ENCODE results near the gene PTH2R. TPM values are rescaled to one million over a fixed set of nuclear protein-coding genes. Genes with fewer than 3 reads are reported as not detected.

The PTH2R gene
- total RNA-seq, 3 donors from 2014 or later: 0.09 TPM; not detected in 2

GRCh38 chr2:208407667-208408066, 1.1 kb downstream of the PTH2R start:
- H3K4me3 ChIP-seq: no peak overlapping the region
- intact Hi-C loops (cut with DNase I, micrococcal nuclease): no loop called here

GRCh38 chr2:208413931-208414330, 7.3 kb downstream of the PTH2R start:
- ATAC-seq (no peak), DNase-seq (no peak)
- Histone ChIP-seq H3K4me1 (ENCODE audit: low read depth) (no peaks in the 10 kb centered on the region), H3K9me3 (no peaks in the 10 kb centered on the region), H3K4me3 (no peak overlapping the region), H3K36me3 (ENCODE audit: low read depth) (no peaks in the 10 kb centered on the region)
- TF ChIP-seq CTCF (IDR thresholded peaks at IDR 0.05): no peak
- intact Hi-C loops (cut with DNase I, micrococcal nuclease): no loop called here

More at GRCh38 chr2:208407667-208408066, 1.1 kb downstream of the PTH2R start:
- ATAC-seq: no peak
- H3K4me1 ChIP-seq (ENCODE audit: low read depth): peaks cover 4% of the 10 kb centered on the region
- DNase-seq: no peak
- TF ChIP-seq CTCF (IDR thresholded peaks at IDR 0.05): no peak
- H3K9me3 ChIP-seq: no peaks in the 10 kb centered on the region
- no peaks in the 10 kb centered on the region for H3K36me3 ChIP-seq (ENCODE audit: low read depth)

- H3K4me1 ChIP-seq (ENCODE audit: low read depth): no peaks in the 10 kb centered on the region
- H3K4me3 ChIP-seq: no peak overlapping the region
- DNase-seq (no peak), ATAC-seq (no peak)
- H3K9me3 ChIP-seq: no peaks in the 10 kb centered on the region
- intact Hi-C loops (cut with DNase I, micrococcal nuclease): no loop called here
- no peak for TF ChIP-seq CTCF (IDR thresholded peaks at IDR 0.05)
- H3K36me3 ChIP-seq (ENCODE audit: low read depth): no peaks in the 10 kb centered on the region
Measured at GRCh38 chr2:208415255-208415654, 8.7 kb downstream of the PTH2R start.

GRCh38 chr2:208415897-208416296, 9.3 kb downstream of the PTH2R start:
- intact Hi-C loops (cut with DNase I, micrococcal nuclease): no loop called here
- no peak for TF ChIP-seq CTCF (IDR thresholded peaks at IDR 0.05)
- Histone ChIP-seq H3K4me1 (ENCODE audit: low read depth) (no peaks in the 10 kb centered on the region), H3K9me3 (no peaks in the 10 kb centered on the region), H3K36me3 (ENCODE audit: low read depth) (no peaks in the 10 kb centered on the region), H3K4me3 (no peak overlapping the region)
- ATAC-seq (no peak), DNase-seq (no peak)

GRCh38 chr2:208426412-208427045, 19.9 kb downstream of the PTH2R start:
- H3K4me3 ChIP-seq: no peak overlapping the region
- no peak for DNase-seq
- no peak for ATAC-seq
- H3K4me1 ChIP-seq (ENCODE audit: low read depth): no peaks in the 10 kb centered on the region
- H3K9me3 ChIP-seq: no peaks in the 10 kb centered on the region
- H3K36me3 ChIP-seq (ENCODE audit: low read depth): no peaks in the 10 kb centered on the region
- no peak for TF ChIP-seq CTCF (IDR thresholded peaks at IDR 0.05)
- intact Hi-C loops (cut with DNase I, micrococcal nuclease): no loop called here

GRCh38 chr2:208437755-208438154, 31.2 kb downstream of the PTH2R start:
- ATAC-seq (no peak), DNase-seq (no peak)
- no peaks in the 10 kb centered on the region for H3K9me3 ChIP-seq
- intact Hi-C loops (cut with DNase I, micrococcal nuclease): no loop called here
- no peak overlapping the region for H3K4me3 ChIP-seq
- no peak for TF ChIP-seq CTCF (IDR thresholded peaks at IDR 0.05)
- H3K36me3 ChIP-seq (ENCODE audit: low read depth): no peaks in the 10 kb centered on the region
- H3K4me1 ChIP-seq (ENCODE audit: low read depth): no peaks in the 10 kb centered on the region
